22Rv1 (cell line): ENCODE data around the gene CDK15.

Source experiments
- H3K27ac ChIP-seq: fragments of 450-650 bp; 2 replicates; pipeline ENCODE4 v1.5.1; 2017
- CTCF ChIP-seq: fragments of 450-650 bp; IDR thresholded peaks from 2 replicates; pipeline ENCODE4 v1.5.1; 2017; ENCODE audit warnings: mild to moderate bottlenecking
- ZFX ChIP-seq: fragments of 450-650 bp; IDR thresholded peaks from 2 replicates; pipeline ENCODE4 v1.6.1; 2017; ENCODE audit warnings: antibody characterized with exemption, borderline replicate concordance

Gene CDK15

GRCh38 chr2:201918616-201919307, 112.4 kb downstream of the CDK15 start:
- no peak overlapping the region for H3K27ac ChIP-seq
- TF ChIP-seq CTCF (no peak), ZFX (no peak)

- H3K27ac ChIP-seq = no peak overlapping the region
- no peak for TF ChIP-seq ZFX
- no peak for TF ChIP-seq CTCF
Measured at GRCh38 chr2:201919308-201919634, 112.9 kb downstream of the CDK15 start.

- TF ChIP-seq ZFX (no peak), CTCF (no peak)
- H3K27ac ChIP-seq = no peak overlapping the region
Measured at GRCh38 chr2:201923436-201924328, 117.3 kb downstream of the CDK15 start.

- no peak overlapping the region for H3K27ac ChIP-seq
- no peak for TF ChIP-seq CTCF
- no peak for TF ChIP-seq ZFX
Measured at GRCh38 chr2:201924453-201924852, 118.1 kb downstream of the CDK15 start.

- no peak overlapping the region for H3K27ac ChIP-seq
- TF ChIP-seq CTCF (no peak), ZFX (no peak)
Measured at GRCh38 chr2:201925056-201925455, 118.7 kb downstream of the CDK15 start.

GRCh38 chr2:201926067-201926466, 119.7 kb downstream of the CDK15 start:
- no peak for TF ChIP-seq ZFX
- no peak for TF ChIP-seq CTCF
- H3K27ac ChIP-seq = no peak overlapping the region

- TF ChIP-seq CTCF = no peak
- no peak for TF ChIP-seq ZFX
Measured at GRCh38 chr2:201928363-201928762, 122.0 kb downstream of the CDK15 start.

More at GRCh38 chr2:201928363-201928762, 122.0 kb downstream of the CDK15 start:
- no peak overlapping the region for H3K27ac ChIP-seq
